GM12874 (cell line): Measurements from ENCODE around the gene CCDC174.

Experiments
- TF ChIP-seq, protein P1 (sequence below): IDR thresholded peaks from 2 replicates; pipeline ENCODE4 v1.5.1; 2011; ENCODE audit warnings: low read depth, mild to moderate bottlenecking, control low read depth, low read length, moderate library complexity; ENCODE audit not compliant: insufficient read depth

The CCDC174 gene

DNA sequence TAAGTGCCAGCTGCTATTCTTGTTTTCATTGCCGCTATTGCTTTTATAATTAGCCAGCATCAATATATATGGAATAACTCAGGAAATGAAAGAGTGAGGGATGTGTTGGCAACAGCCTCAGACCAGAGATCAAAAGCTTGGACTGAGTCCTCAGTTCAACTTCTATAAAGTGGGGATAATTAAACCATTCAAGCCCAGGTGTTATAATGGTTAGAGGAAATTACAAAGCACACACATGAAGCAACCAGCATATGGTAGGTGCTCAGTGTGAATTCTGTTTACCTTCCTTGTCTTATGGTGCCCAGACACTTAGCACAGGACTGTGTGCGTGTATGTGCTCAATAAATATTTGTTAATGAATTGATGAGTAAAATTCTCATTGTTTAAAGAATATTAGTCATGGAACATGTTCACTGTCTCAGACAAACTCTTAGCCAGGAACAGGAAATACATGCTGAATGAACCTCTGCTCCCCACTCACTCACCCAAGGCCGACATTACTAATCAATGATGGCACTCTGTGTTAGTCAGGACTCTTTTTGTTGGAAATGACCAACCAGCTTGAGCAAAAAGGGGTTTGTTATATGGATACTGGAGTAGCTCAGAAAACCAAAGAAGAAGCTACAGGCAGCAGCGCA, 16.7 kb upstream of the CCDC174 start:
- TF ChIP-seq, protein P1, sequence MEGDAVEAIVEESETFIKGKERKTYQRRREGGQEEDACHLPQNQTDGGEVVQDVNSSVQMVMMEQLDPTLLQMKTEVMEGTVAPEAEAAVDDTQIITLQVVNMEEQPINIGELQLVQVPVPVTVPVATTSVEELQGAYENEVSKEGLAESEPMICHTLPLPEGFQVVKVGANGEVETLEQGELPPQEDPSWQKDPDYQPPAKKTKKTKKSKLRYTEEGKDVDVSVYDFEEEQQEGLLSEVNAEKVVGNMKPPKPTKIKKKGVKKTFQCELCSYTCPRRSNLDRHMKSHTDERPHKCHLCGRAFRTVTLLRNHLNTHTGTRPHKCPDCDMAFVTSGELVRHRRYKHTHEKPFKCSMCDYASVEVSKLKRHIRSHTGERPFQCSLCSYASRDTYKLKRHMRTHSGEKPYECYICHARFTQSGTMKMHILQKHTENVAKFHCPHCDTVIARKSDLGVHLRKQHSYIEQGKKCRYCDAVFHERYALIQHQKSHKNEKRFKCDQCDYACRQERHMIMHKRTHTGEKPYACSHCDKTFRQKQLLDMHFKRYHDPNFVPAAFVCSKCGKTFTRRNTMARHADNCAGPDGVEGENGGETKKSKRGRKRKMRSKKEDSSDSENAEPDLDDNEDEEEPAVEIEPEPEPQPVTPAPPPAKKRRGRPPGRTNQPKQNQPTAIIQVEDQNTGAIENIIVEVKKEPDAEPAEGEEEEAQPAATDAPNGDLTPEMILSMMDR = no peak

DNA sequence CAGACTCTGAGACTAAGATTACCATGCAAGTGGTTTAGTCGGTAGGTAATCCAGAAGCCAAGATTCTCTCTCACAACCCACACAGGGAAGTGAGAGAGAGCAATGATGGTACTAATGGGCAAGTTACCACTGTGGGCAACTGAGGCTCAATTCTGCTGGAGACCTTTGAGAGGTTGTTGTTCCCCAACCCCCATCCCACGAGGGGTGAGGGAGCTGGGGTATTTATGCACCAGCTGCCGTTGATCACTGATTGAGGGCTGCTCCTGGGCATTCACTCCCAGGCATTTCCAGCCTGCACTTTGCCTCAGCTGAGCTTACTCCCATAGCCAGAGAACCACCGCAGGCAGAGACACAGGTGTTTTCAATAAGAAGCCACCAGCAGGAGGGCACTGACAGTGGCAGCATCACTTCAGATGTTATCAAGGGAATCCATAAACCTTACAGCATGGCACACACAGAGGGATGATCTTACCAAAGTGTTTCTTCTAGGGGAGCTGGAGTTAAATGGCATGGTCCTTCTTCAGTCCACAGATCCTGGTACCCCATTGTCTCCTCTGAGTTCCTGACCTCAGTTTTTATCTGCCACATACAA, 15.0 kb upstream of the CCDC174 start:
- TF ChIP-seq, protein P1 = no peak

DNA sequence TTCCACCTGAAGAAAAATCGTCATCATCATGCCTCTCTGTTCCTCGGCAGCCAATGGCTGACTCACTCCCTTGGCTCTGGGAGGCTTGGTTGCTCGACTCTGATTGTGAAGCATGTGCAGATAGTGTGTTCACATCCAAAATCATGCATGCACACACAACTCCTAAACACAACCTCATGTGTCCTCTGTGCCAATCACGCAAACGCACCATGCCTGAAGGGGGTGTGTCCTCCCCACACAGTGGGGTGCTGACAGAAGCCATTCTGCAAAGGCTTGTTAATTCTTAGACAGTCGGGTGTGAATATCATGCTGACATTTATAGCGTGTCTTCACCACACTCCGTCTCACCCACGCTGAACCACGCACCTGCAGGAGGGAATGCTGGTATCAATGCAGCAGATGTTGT, 11.4 kb upstream of the CCDC174 start:
- TF ChIP-seq, protein P1 = no peak

DNA sequence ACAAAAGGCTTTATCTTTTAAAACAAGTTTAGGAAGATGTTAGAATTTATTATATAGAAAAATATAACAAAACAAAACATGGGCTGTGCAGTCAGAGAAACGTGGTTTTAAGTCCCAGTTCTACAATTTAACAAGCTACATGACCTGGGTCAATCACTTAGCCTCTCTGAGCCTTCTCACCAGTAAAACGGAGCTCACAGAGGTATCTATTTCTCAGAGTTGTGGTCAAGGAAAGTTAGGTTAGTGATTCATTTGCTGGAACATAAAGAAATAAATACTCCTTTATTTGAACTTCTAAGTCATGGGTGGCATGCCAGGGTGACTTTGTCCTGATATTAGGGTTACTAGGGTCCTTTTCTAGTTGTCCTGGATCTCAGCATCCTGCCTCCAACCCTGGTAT, 10.8 kb upstream of the CCDC174 start:
- TF ChIP-seq, protein P1 = no peak

DNA sequence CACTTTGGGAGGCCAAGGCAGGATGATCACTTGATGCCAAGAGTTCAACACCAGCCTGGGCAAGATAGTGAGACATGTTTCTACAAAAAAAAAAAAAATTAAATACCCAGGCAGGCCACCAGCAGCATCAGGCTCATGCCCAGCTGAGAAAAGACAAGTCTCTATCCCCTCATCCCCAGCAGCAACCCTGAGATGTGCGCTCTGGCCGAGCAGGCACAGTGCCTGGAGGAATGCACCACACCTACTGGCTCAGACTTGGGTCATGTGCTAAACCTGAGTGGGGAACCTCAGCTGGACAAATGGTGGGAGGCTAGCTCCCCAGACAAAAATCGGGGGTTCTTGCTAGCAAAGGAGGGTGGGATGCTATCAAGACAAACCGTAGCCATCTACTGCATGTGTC, 10.2 kb upstream of the CCDC174 start:
- TF ChIP-seq, protein P1 = no peak

DNA sequence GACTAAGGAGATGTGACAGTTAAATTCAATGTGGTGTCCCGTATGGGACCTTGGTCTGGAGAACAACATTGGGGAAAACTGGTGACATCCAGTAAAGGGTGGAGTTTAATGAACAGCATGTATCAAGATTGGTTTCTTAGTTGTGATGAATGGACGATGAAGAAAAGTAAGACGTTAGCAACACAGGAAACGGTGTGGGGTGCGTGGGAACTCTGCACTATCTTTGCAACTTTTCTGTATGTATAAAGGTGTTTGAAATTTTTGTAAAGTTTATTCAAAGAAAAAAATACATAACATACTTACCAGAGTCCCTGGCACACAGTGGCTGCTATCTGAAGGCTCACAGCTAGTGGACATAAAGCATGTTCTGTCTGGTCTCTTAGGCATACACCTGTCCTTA, 6.1 kb upstream of the CCDC174 start:
- TF ChIP-seq, protein P1 = no peak

DNA sequence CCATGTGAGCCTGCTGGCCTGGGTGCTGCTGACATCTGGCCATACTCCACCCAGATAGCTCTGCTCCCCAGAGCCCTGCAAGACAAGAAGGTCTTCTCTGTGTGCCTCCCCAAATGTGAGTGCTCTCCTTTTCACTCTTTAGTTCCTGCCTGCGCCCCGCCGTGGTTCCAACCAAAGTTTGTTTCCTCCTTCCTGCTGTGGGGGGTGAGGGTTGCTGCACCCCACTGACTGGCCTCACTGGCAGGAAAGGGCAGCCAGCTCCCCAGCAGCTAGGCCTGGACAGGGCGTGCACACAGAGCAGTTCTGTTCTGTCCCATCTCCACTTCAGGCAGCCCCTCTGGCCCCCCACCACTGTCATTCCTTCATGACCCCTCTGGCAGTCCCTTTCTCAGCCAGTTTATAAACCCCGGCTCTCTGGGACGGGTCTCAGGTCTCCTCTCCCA, 5.4 kb upstream of the CCDC174 start:
- TF ChIP-seq, protein P1 = no peak
